Panc1 (cell line): ENCODE data around the gene RAB10. TPM values are rescaled to one million over a fixed set of nuclear protein-coding genes. Genes with fewer than 3 reads are reported as not detected.

ENCODE experiments used
- ATAC-seq: fragments of 200-7000 bp; cut with Tn5 transposase; 2 replicates; pipeline ENCODE4 v1.9.1; 2020; ENCODE audit warnings: mild to moderate bottlenecking, moderate library complexity
- BruUV-seq: library from RNA; stranded (reverse); fragments of 400-500 nt; replicated peaks from 2 replicates; lab custom pipeline; 2021; lab: Mats Ljungman, UMichigan
- CTCF ChIA-PET: fragments of 300-600 bp; sonication (Branson Sonifier 250); formaldehyde crosslinking; loops from one replicate; lab custom pipeline; 2022; ENCODE audit warnings: antibody characterized with exemption; lab: Charles Lee
- POLR2A ChIA-PET: fragments of 300-600 bp; sonication (Branson Sonifier 250); formaldehyde crosslinking; loops from one replicate; lab custom pipeline; 2022; ENCODE audit warnings: antibody characterized with exemption; lab: Charles Lee
- DNase-seq: peaks from one replicate; pipeline ENCODE4 v3.0.0-alpha.2; 2010; ENCODE audit warnings: low read depth, low spot score
- H3K27ac ChIP-seq: 2 replicates; pipeline ENCODE4 v1.5.1; 2011; ENCODE audit warnings: mild to moderate bottlenecking, low read length, inconsistent platforms
- H3K27me3 ChIP-seq: fragments of 200-500 bp; sonication (Bioruptor generic); 2 replicates; pipeline ENCODE4 v1.6.0; 2014; ENCODE audit warnings: low read length, inconsistent platforms; ENCODE audit not compliant: control insufficient read depth, insufficient read depth
- H3K36me3 ChIP-seq: fragments of 200-500 bp; sonication (Bioruptor generic); 2 replicates; pipeline ENCODE4 v1.5.1; 2014; ENCODE audit warnings: inconsistent platforms, mild to moderate bottlenecking, low read length, moderate library complexity; ENCODE audit not compliant: control insufficient read depth, insufficient read depth
- H3K4me1 ChIP-seq: 2 replicates; pipeline ENCODE4 v1.5.1; 2011; ENCODE audit warnings: inconsistent platforms, mild to moderate bottlenecking, low read length, moderate library complexity; ENCODE audit not compliant: control insufficient read depth, insufficient read depth
- H3K4me3 ChIP-seq, 2 experiments: 2 replicates each; pipeline ENCODE4 v1.5.1; 2011 to 2012; ENCODE audit warnings: low read depth in 2 of 2, low read length in 2 of 2, mild to moderate bottlenecking in 2 of 2, inconsistent platforms in 1 of 2, moderate library complexity in 1 of 2
- H3K9me3 ChIP-seq: fragments of 200-500 bp; sonication (Bioruptor generic); 2 replicates; pipeline ENCODE4 v1.5.1; 2014; ENCODE audit warnings: low read depth, mild to moderate bottlenecking, inconsistent platforms, low read length, moderate library complexity; ENCODE audit not compliant: control insufficient read depth, insufficient read depth
- POLR2AphosphoS5 ChIP-seq: IDR thresholded peaks from 2 replicates; pipeline ENCODE4 v1.6.1; 2012; ENCODE audit warnings: mild to moderate bottlenecking, low read depth, low read length, moderate library complexity
- SIN3A ChIP-seq: IDR thresholded peaks from 2 replicates; pipeline ENCODE4 v1.6.1; 2012; ENCODE audit warnings: low read depth, mild to moderate bottlenecking, low read length, moderate library complexity, borderline replicate concordance; ENCODE audit not compliant: insufficient read depth
- TCF7L2 ChIP-seq: IDR thresholded peaks from 2 replicates; pipeline ENCODE4 v1.6.1; 2011; ENCODE audit warnings: mild to moderate bottlenecking, low read depth, low read length, inconsistent platforms
- in situ Hi-C: cut with HindIII; loops from 2 replicates; pipeline ENCODE4 v1.10.0; 2016; ENCODE audit warnings: low sequenced_read_pairs, low pct_unique_long_range_greater_than_20kb
- intact Hi-C: fragments of 100-400 bp; cut with micrococcal nuclease; formaldehyde crosslinking; loops from one replicate; pipeline ENCODE4 v1.10.0; 2022; ENCODE audit not compliant: unreplicated experiment
- total RNA-seq: library from RNA; stranded (reverse); gene quantifications from one replicate; pipeline ENCODE4 v1.2.1, GENCODE V29; 2021; ENCODE audit not compliant: unreplicated experiment
- TF ChIP-seq, protein P1 (sequence below), 2 experiments: IDR thresholded peaks; 2 replicates each; pipeline ENCODE4 v1.6.1; 2011 to 2012; ENCODE audit warnings: low read depth in 2 of 2, control low read depth in 1 of 2, low read length in 1 of 2, mild to moderate bottlenecking in 1 of 2, moderate library complexity in 1 of 2; ENCODE audit not compliant: insufficient read depth in 1 of 2
- TF ChIP-seq, protein P2 (sequence below): fragments of 450-650 bp; IDR thresholded peaks from 2 replicates; pipeline ENCODE4 v1.5.1; 2017; ENCODE audit warnings: mild to moderate bottlenecking

The RAB10 gene
- total RNA-seq, 1 experiment from 2014 or later = 208 TPM

DNA sequence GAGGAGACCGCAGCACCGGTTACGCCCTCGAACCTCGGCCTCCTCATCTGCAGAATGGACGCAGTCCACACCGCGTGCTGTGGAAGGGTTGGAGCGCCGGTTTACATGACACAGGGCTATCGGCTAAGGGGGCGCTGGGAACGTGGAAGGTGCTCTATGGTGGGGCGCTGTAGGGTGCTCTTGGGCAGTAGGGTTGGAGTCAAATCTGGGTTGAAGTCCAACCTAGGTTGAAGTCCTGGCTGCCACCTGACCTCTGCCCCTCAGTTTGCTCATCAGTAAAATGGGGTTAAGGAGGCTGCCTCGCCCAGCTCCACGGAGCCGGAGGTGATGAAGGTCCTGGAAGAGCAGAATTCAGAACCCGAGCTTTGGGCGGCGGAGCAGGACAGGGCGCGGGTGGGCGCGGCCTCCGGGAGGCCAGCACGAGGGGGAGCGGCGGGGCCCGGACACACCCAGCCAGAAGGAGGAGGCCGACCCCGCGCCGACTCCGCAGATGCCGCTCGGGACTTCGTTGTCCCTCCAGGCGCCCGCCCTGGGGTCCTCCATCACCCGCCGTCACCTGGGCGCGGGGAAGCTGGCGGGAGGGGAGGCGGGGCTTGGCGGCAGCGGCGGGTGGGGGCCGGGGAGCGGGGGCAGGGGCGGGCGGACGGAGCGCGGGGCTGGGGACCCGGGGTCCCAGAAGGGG, 138.4 kb downstream of the RAB10 start:
- CTCF ChIA-PET = interaction anchor here (0.6 kb wide), 1 partner anchor 90 kb away, joined by 3 read pairs; no protein-coding TSS in a partner anchor
- peak; percentile 42 for ATAC-seq
- H3K4me3 ChIP-seq = peak overlapping the region; percentile 29 to 39
- TF ChIP-seq TCF7L2 (no peak), POLR2AphosphoS5 (no peak)
- TF ChIP-seq, protein P1, sequence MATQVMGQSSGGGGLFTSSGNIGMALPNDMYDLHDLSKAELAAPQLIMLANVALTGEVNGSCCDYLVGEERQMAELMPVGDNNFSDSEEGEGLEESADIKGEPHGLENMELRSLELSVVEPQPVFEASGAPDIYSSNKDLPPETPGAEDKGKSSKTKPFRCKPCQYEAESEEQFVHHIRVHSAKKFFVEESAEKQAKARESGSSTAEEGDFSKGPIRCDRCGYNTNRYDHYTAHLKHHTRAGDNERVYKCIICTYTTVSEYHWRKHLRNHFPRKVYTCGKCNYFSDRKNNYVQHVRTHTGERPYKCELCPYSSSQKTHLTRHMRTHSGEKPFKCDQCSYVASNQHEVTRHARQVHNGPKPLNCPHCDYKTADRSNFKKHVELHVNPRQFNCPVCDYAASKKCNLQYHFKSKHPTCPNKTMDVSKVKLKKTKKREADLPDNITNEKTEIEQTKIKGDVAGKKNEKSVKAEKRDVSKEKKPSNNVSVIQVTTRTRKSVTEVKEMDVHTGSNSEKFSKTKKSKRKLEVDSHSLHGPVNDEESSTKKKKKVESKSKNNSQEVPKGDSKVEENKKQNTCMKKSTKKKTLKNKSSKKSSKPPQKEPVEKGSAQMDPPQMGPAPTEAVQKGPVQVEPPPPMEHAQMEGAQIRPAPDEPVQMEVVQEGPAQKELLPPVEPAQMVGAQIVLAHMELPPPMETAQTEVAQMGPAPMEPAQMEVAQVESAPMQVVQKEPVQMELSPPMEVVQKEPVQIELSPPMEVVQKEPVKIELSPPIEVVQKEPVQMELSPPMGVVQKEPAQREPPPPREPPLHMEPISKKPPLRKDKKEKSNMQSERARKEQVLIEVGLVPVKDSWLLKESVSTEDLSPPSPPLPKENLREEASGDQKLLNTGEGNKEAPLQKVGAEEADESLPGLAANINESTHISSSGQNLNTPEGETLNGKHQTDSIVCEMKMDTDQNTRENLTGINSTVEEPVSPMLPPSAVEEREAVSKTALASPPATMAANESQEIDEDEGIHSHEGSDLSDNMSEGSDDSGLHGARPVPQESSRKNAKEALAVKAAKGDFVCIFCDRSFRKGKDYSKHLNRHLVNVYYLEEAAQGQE (IDR thresholded peaks at IDR 0.05; ENCODE audit: insufficient read depth in 1 of 2, low read depth in 2 of 2, low read length in 1 of 2) = no peak
- BruUV-seq = no TSS peak
- H3K27ac ChIP-seq = no peak overlapping the region
- no peak for DNase-seq
- H3K9me3 ChIP-seq = no peaks in the 10 kb centered on the region
- in situ Hi-C loops (no loop called here), intact Hi-C loops (no loop called here)
- POLR2A ChIA-PET = no interaction called here
- peaks cover 6% of the 10 kb centered on the region for H3K4me1 ChIP-seq
- no peaks in the 10 kb centered on the region for H3K36me3 ChIP-seq
- H3K27me3 ChIP-seq = no peaks in the 10 kb centered on the region

- BruUV-seq = no TSS peak
- no peak for TF ChIP-seq SIN3A
- TF ChIP-seq, protein P2, sequence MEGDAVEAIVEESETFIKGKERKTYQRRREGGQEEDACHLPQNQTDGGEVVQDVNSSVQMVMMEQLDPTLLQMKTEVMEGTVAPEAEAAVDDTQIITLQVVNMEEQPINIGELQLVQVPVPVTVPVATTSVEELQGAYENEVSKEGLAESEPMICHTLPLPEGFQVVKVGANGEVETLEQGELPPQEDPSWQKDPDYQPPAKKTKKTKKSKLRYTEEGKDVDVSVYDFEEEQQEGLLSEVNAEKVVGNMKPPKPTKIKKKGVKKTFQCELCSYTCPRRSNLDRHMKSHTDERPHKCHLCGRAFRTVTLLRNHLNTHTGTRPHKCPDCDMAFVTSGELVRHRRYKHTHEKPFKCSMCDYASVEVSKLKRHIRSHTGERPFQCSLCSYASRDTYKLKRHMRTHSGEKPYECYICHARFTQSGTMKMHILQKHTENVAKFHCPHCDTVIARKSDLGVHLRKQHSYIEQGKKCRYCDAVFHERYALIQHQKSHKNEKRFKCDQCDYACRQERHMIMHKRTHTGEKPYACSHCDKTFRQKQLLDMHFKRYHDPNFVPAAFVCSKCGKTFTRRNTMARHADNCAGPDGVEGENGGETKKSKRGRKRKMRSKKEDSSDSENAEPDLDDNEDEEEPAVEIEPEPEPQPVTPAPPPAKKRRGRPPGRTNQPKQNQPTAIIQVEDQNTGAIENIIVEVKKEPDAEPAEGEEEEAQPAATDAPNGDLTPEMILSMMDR = no peak
- TF ChIP-seq, protein P1 (IDR thresholded peaks at IDR 0.05; ENCODE audit: insufficient read depth in 1 of 2, low read depth in 2 of 2, low read length in 1 of 2) = no peak
- no peak for TF ChIP-seq POLR2AphosphoS5
- TF ChIP-seq TCF7L2 = no peak
- DNase-seq (no peak), ATAC-seq (peak; percentile 55)
- Histone ChIP-seq H3K4me1 (peaks cover 6% of the 10 kb centered on the region), H3K27ac (no peak within 1 kb of the TSS), H3K4me3 (peak within 1 kb of the TSS; percentile 47 to 54), H3K36me3 (no peaks in the 10 kb centered on the region), H3K9me3 (no peaks in the 10 kb centered on the region), H3K27me3 (no peaks in the 10 kb centered on the region)
- intact Hi-C loops = no loop called here
- in situ Hi-C loops = no loop called here
- ChIA-PET CTCF (no interaction called here), POLR2A (interaction anchor here (0.6 kb wide), 2 partner anchors 71 to 99 kb away, joined by 4 to 17 read pairs; no protein-coding TSS in a partner anchor)
Observed at GRCh38 chr2:26172871-26173775, 139.2 kb downstream of the RAB10 start, which contains the start of gene GAREM2. TSS of gene GAREM2 (plus strand) at chr2:26173088. CDS start at chr2:26173221, 133 bp downstream.
